ENCODE measurements around the gene SSR3. TPM values are rescaled to one million over a fixed set of nuclear protein-coding genes. Genes with fewer than 3 reads are reported as not detected.

SSR3 gene
- total and polyA plus RNA-seq, 9 of the 15 experiments (the other 6 are each of a cell fraction or from before 2014, with no cell fraction given) = 104 to 464 (median 307) TPM

DNA sequence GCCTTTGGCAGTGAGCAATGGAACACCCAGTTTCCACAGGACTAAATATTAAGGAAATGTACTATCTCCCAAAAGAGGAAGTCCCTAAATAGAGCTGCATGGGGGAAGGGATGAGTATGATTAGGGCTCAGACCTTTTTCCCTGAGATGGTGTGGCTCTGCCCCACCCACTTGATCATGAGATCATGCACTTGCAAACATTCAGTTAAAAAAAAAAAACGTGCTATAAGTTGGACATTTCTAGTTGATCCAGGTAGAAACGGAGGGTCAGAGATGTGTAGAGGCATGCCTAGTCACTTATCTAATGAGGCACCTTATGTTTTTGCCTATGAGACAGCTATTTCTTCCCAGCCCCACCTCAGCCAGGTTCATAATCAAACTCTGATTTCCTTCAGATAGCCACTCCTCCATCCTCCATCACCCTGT, 24.5 kb upstream of the SSR3 start (continued):
- no peak for TF ChIP-seq SREBF2 (CRISPR knock-in tag; IDR thresholded peaks at IDR 0.05)
- TF ChIP-seq, protein P1, sequence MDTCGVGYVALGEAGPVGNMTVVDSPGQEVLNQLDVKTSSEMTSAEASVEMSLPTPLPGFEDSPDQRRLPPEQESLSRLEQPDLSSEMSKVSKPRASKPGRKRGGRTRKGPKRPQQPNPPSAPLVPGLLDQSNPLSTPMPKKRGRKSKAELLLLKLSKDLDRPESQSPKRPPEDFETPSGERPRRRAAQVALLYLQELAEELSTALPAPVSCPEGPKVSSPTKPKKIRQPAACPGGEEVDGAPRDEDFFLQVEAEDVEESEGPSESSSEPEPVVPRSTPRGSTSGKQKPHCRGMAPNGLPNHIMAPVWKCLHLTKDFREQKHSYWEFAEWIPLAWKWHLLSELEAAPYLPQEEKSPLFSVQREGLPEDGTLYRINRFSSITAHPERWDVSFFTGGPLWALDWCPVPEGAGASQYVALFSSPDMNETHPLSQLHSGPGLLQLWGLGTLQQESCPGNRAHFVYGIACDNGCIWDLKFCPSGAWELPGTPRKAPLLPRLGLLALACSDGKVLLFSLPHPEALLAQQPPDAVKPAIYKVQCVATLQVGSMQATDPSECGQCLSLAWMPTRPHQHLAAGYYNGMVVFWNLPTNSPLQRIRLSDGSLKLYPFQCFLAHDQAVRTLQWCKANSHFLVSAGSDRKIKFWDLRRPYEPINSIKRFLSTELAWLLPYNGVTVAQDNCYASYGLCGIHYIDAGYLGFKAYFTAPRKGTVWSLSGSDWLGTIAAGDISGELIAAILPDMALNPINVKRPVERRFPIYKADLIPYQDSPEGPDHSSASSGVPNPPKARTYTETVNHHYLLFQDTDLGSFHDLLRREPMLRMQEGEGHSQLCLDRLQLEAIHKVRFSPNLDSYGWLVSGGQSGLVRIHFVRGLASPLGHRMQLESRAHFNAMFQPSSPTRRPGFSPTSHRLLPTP (IDR thresholded peaks at IDR 0.05; ENCODE audit: borderline replicate concordance, extremely low read depth, insufficient read length) = no peak
- TF ChIP-seq, protein P2, sequence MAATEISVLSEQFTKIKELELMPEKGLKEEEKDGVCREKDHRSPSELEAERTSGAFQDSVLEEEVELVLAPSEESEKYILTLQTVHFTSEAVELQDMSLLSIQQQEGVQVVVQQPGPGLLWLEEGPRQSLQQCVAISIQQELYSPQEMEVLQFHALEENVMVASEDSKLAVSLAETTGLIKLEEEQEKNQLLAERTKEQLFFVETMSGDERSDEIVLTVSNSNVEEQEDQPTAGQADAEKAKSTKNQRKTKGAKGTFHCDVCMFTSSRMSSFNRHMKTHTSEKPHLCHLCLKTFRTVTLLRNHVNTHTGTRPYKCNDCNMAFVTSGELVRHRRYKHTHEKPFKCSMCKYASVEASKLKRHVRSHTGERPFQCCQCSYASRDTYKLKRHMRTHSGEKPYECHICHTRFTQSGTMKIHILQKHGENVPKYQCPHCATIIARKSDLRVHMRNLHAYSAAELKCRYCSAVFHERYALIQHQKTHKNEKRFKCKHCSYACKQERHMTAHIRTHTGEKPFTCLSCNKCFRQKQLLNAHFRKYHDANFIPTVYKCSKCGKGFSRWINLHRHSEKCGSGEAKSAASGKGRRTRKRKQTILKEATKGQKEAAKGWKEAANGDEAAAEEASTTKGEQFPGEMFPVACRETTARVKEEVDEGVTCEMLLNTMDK (IDR thresholded peaks at IDR 0.05; ENCODE audit: borderline replicate concordance, insufficient read depth, low read depth, low read length, poor library complexity, severe bottlenecking) = no peak
- no peak for TF ChIP-seq GATAD2A (IDR thresholded peaks at IDR 0.05)
- no peak for TF ChIP-seq ESRRA (IDR thresholded peaks at IDR 0.05; ENCODE audit: borderline replicate concordance, low read depth)
- TF ChIP-seq, protein P3, sequence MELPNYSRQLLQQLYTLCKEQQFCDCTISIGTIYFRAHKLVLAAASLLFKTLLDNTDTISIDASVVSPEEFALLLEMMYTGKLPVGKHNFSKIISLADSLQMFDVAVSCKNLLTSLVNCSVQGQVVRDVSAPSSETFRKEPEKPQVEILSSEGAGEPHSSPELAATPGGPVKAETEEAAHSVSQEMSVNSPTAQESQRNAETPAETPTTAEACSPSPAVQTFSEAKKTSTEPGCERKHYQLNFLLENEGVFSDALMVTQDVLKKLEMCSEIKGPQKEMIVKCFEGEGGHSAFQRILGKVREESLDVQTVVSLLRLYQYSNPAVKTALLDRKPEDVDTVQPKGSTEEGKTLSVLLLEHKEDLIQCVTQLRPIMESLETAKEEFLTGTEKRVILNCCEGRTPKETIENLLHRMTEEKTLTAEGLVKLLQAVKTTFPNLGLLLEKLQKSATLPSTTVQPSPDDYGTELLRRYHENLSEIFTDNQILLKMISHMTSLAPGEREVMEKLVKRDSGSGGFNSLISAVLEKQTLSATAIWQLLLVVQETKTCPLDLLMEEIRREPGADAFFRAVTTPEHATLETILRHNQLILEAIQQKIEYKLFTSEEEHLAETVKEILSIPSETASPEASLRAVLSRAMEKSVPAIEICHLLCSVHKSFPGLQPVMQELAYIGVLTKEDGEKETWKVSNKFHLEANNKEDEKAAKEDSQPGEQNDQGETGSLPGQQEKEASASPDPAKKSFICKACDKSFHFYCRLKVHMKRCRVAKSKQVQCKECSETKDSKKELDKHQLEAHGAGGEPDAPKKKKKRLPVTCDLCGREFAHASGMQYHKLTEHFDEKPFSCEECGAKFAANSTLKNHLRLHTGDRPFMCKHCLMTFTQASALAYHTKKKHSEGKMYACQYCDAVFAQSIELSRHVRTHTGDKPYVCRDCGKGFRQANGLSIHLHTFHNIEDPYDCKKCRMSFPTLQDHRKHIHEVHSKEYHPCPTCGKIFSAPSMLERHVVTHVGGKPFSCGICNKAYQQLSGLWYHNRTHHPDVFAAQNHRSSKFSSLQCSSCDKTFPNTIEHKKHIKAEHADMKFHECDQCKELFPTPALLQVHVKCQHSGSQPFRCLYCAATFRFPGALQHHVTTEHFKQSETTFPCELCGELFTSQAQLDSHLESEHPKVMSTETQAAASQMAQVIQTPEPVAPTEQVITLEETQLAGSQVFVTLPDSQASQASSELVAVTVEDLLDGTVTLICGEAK (IDR thresholded peaks at IDR 0.05) = no peak
- TF ChIP-seq, protein P3 (CRISPR knock-in tag; IDR thresholded peaks at IDR 0.05) = no peak
- TF ChIP-seq PTTG1 (tag; IDR thresholded peaks at IDR 0.05; ENCODE audit: low read depth) = no peak
- TF ChIP-seq ZNF431 (CRISPR knock-in tag; IDR thresholded peaks at IDR 0.05) = no peak
